H1 (cell line): Measurements from ENCODE around the gene PIP4K2C. TPM values are rescaled to one million over a fixed set of nuclear protein-coding genes. Genes with fewer than 3 reads are reported as not detected.
A peak's percentile ranks its signal among the peaks of the same experiment; 100 is the strongest.

Source experiments
- CTCF ChIA-PET: fragments of 300-600 bp; sonication (Branson Sonifier 250); formaldehyde crosslinking; loops from one replicate; lab custom pipeline; 2021; ENCODE audit not compliant: partially characterized antibody; lab: Charles Lee
- POLR2A ChIA-PET: fragments of 300-600 bp; sonication (Branson Sonifier 250); formaldehyde crosslinking; loops from one replicate; lab custom pipeline; 2021; ENCODE audit warnings: inconsistent platforms; ENCODE audit not compliant: partially characterized antibody; lab: Charles Lee
- DNase-seq, 2 experiments: peaks; one replicate each; pipeline versions ENCODE4 v3.0.0 to v3.0.0-alpha.2; 2010 to 2022; ENCODE audit warnings: low spot score in 2 of 2, low read depth in 1 of 2, mixed read lengths in 1 of 2
- FAIRE-seq: peaks from 2 replicates; lab custom pipeline; 2011; peaks lifted over from hg19 to GRCh38; lab: Jason Lieb, UNC
- H2AFZ ChIP-seq: 2 replicates; pipeline ENCODE4 v1.8.1; 2012; ENCODE audit warnings: low read length, inconsistent platforms
- H2AK5ac ChIP-seq: 2 replicates; pipeline ENCODE4 v1.6.1; 2013; ENCODE audit warnings: low read depth, low read length
- H2BK120ac ChIP-seq: replicated peaks from 2 replicates; pipeline ENCODE3; 2013; ENCODE audit warnings: low read depth, low read length, inconsistent platforms
- H2BK12ac ChIP-seq: 2 replicates; pipeline ENCODE4 v1.6.1; 2013; ENCODE audit warnings: low read depth, low read length
- H2BK15ac ChIP-seq: 2 replicates; pipeline ENCODE4 v1.6.1; 2013; ENCODE audit warnings: low read length
- H2BK20ac ChIP-seq: 2 replicates; pipeline ENCODE4 v1.6.1; 2013; ENCODE audit warnings: low read length
- H2BK5ac ChIP-seq: 2 replicates; pipeline ENCODE4 v1.6.1; 2013; ENCODE audit warnings: low read depth, low read length
- H3K14ac ChIP-seq: 2 replicates; pipeline ENCODE4 v1.6.1; 2013; ENCODE audit warnings: inconsistent platforms; ENCODE audit not compliant: insufficient read length
- H3K18ac ChIP-seq: 2 replicates; pipeline ENCODE4 v1.6.1; 2013; ENCODE audit warnings: low read length; ENCODE audit errors: extremely low read depth
- H3K23ac ChIP-seq: 2 replicates; pipeline ENCODE4 v1.6.1; 2013; ENCODE audit warnings: inconsistent platforms; ENCODE audit not compliant: insufficient read length
- H3K23me2 ChIP-seq: 2 replicates; pipeline ENCODE4 v1.6.1; 2013; ENCODE audit warnings: low read depth, low read length
- H3K27ac ChIP-seq: 2 replicates; pipeline ENCODE4 v1.6.1; 2011; ENCODE audit warnings: low read depth, low read length, inconsistent platforms
- H3K27me3 ChIP-seq, 4 experiments: replicated peaks in 1 of 4; 1 replicate in 1 of 4; 2 replicates in 3 of 4; pipeline versions ENCODE4 v1.6.1 to v1.8.1; 2011 to 2013; ENCODE audit warnings: low read length in 3 of 4, mild to moderate bottlenecking in 3 of 4, inconsistent platforms in 2 of 4, mixed read lengths in 2 of 4, moderate library complexity in 1 of 4; ENCODE audit not compliant: control insufficient read depth in 3 of 4, insufficient read depth in 3 of 4; ENCODE audit errors: extremely low read depth in 1 of 4
- H3K36me3 ChIP-seq, 4 experiments: 2 replicates each; pipeline versions ENCODE4 v1.6.1 to v1.8.1; 2011 to 2013; ENCODE audit warnings: mild to moderate bottlenecking in 4 of 4, low read length in 3 of 4, moderate library complexity in 2 of 4, control low read depth in 1 of 4, inconsistent platforms in 1 of 4; ENCODE audit not compliant: insufficient read depth in 4 of 4, control insufficient read depth in 2 of 4
- H3K4ac ChIP-seq: replicated peaks from 2 replicates; pipeline ENCODE3; 2013; ENCODE audit warnings: low read length, low read depth, mixed read lengths, inconsistent platforms; ENCODE audit not compliant: insufficient read length
- H3K4me1 ChIP-seq, 4 experiments: replicated peaks in 1 of 4; 1 replicate in 1 of 4; 2 replicates in 3 of 4; pipeline versions ENCODE4 v1.6.1 to v1.8.1; 2011 to 2013; ENCODE audit warnings: low read length in 3 of 4, inconsistent platforms in 2 of 4, mixed read lengths in 1 of 4; ENCODE audit not compliant: insufficient read depth in 4 of 4, control insufficient read depth in 3 of 4
- H3K4me2 ChIP-seq, 2 experiments: 2 replicates each; pipeline versions ENCODE4 v1.6.1 to v1.8.1; 2011 to 2013; ENCODE audit warnings: low read depth in 2 of 2, low read length in 2 of 2, control low read depth in 1 of 2, inconsistent platforms in 1 of 2, mild to moderate bottlenecking in 1 of 2; ENCODE audit not compliant: insufficient read depth in 1 of 2
- H3K4me3 ChIP-seq, 4 experiments: fragments of 200-600, 300-600 bp in 1 of 4; sonication (generic), shearing (Covaris generic), sonication (Bioruptor Twin) in 1 of 4; 2 replicates each; pipeline versions ENCODE4 v1.5.1 to v1.8.1; 2011 to 2016; ENCODE audit warnings: low read length in 4 of 4, low read depth in 3 of 4, control low read depth in 2 of 4, inconsistent platforms in 2 of 4, mild to moderate bottlenecking in 2 of 4, mixed read lengths in 1 of 4, moderate library complexity in 1 of 4; ENCODE audit not compliant: insufficient read depth in 2 of 4; ENCODE audit errors: extremely low read depth in 1 of 4
- H3K56ac ChIP-seq: replicated peaks from 2 replicates; pipeline ENCODE3; 2013; ENCODE audit warnings: low read depth, mild to moderate bottlenecking, mixed read lengths, low read length, inconsistent platforms; ENCODE audit not compliant: insufficient read length
- H3K79me1 ChIP-seq: 2 replicates; pipeline ENCODE4 v1.6.1; 2013; ENCODE audit warnings: low read depth, low read length, control low read depth
- H3K79me2 ChIP-seq, 2 experiments: 2 replicates each; pipeline versions ENCODE4 v1.6.1 to v1.8.1; 2012 to 2013; ENCODE audit warnings: low read length in 2 of 2, mild to moderate bottlenecking in 2 of 2, inconsistent platforms in 1 of 2; ENCODE audit not compliant: insufficient read depth in 2 of 2, control insufficient read depth in 1 of 2
- H3K9ac ChIP-seq, 4 experiments: replicated peaks in 1 of 4; 1 replicate in 1 of 4; 2 replicates in 3 of 4; pipeline versions ENCODE4 v1.6.1 to v1.8.1; 2011 to 2013; ENCODE audit warnings: low read depth in 3 of 4, low read length in 3 of 4, control low read depth in 2 of 4, mild to moderate bottlenecking in 2 of 4, moderate library complexity in 2 of 4, inconsistent platforms in 1 of 4; ENCODE audit errors: extremely low read depth in 1 of 4
- H3K9me3 ChIP-seq, 2 experiments: 2 replicates each; pipeline versions ENCODE4 v1.6.1 to v1.8.1; 2012 to 2013; ENCODE audit warnings: mild to moderate bottlenecking in 2 of 2, moderate library complexity in 2 of 2, control low read depth in 1 of 2, inconsistent platforms in 1 of 2, low read depth in 1 of 2, low read length in 1 of 2, mixed read lengths in 1 of 2; ENCODE audit not compliant: insufficient read depth in 2 of 2
- H4K20me1 ChIP-seq, 2 experiments: replicated peaks in 1 of 2; 2 replicates each; pipeline versions ENCODE3 to v1.8.1; 2011 to 2013; ENCODE audit warnings: inconsistent platforms in 2 of 2, low read length in 2 of 2, mild to moderate bottlenecking in 1 of 2; ENCODE audit not compliant: insufficient read depth in 2 of 2, control insufficient read depth in 1 of 2
- H4K5ac ChIP-seq: 2 replicates; pipeline ENCODE4 v1.6.1; 2013; ENCODE audit warnings: low read length, low read depth, mixed read lengths, inconsistent platforms; ENCODE audit not compliant: insufficient read length
- H4K8ac ChIP-seq: 2 replicates; pipeline ENCODE4 v1.8.0; 2013; ENCODE audit warnings: mild to moderate bottlenecking, moderate library complexity, low read length, inconsistent platforms; ENCODE audit not compliant: insufficient read depth; ENCODE audit errors: extremely low read depth
- H4K91ac ChIP-seq: replicated peaks from 2 replicates; pipeline ENCODE3; 2013; ENCODE audit warnings: low read length, mixed read lengths, inconsistent platforms; ENCODE audit not compliant: insufficient read length
- ATF2 ChIP-seq: IDR thresholded peaks from 2 replicates; pipeline ENCODE4 v1.6.1; 2012; ENCODE audit warnings: low read length, inconsistent platforms
- EZH2 ChIP-seq: fragments of 200-600 bp; sonication (generic); IDR thresholded peaks from 2 replicates; pipeline ENCODE4 v1.7.1; 2012; ENCODE audit warnings: low read depth, mild to moderate bottlenecking, moderate library complexity, low read length, inconsistent platforms; ENCODE audit not compliant: severe bottlenecking
- HDAC6 ChIP-seq: IDR thresholded peaks from one replicate; pipeline ENCODE4 v1.7.1; 2012; ENCODE audit warnings: low read depth, mild to moderate bottlenecking, inconsistent platforms, low read length, moderate library complexity
- RNF2 ChIP-seq: fragments of 200-900, 300-1000 bp; sonication (generic); IDR thresholded peaks from 2 replicates; pipeline ENCODE4 v1.7.1; 2016; ENCODE audit warnings: borderline replicate concordance, low read depth, mild to moderate bottlenecking, antibody characterized with exemption, low read length; ENCODE audit not compliant: poor library complexity, severe bottlenecking; ENCODE audit errors: missing control alignments
- WGBS, 2 experiments: shearing (Covaris generic) in 1 of 2; methylation state at CpG; one replicate each; pipeline versions ENCODE4 v1.1.6 to v1.1.7; 2013 to 2015; ENCODE audit warnings: low lambda C conversion rate in 2 of 2, mixed read lengths in 2 of 2, inconsistent platforms in 1 of 2, low coverage in 1 of 2, missing lambda C conversion rate in 1 of 2; ENCODE audit not compliant: insufficient replicate concordance in 2 of 2, insufficient coverage in 1 of 2, insufficient read length in 1 of 2; ENCODE audit errors: extremely low coverage in 1 of 2, missing lambda C conversion rate in 1 of 2; 5-methylcytosine and 5-hydroxymethylcytosine counted together
- polyA plus RNA-seq, 7 experiments: library from polyadenylated mRNA; depleted of rRNA in 3 of 7; stranded (reverse) in 5 of 7; unstranded in 2 of 7; fragments of >200 nt in 5 of 7; fragments of 200-250 nt in 2 of 7; gene quantifications; 1 replicate in 5 of 7; 2 replicates in 1 of 7; 4 replicates in 1 of 7; pipeline versions ENCODE4 v1.2.1 to v1.2.3, GENCODE V29; 2011 to 2013; ENCODE audit warnings: missing spikeins in 2 of 7, mixed read lengths in 2 of 7
- total RNA-seq: library from RNA; stranded (reverse); fragmentation: NEBNext Ultra II Directional; extraction: Animal tissue kit (Norgen Biotek cat#: 25700); gene quantifications from 2 replicates; pipeline ENCODE4 v1.2.1, GENCODE V29; 2021

The PIP4K2C gene
- total and polyA plus RNA-seq, 2 of the 8 experiments (the other 6 are each of a cell fraction or from before 2014, with no cell fraction given), result 25.0 to 27.1 TPM

- DNase-seq (no peak), FAIRE-seq (no peak)
- H3K79me1 ChIP-seq, result 0 out of 2 replicates have a peak, but pooled peaks cover 2% of the 10 kb centered on the region
- H4K20me1 ChIP-seq, result peaks cover 0 to 31% of the 10 kb centered on the region in 2 experiments
- H4K91ac ChIP-seq, result no peak overlapping the region
- peaks cover 7% of the 10 kb centered on the region; the same call in 1 of the 2 replicates for H3K23me2 ChIP-seq
- no peaks in the 10 kb centered on the region; a peak in 1 of 4 replicates for H3K9me3 ChIP-seq
- peak overlapping the region; percentile 75; the same call in 1 of the 2 replicates for H2BK12ac ChIP-seq
- no peak overlapping the region for H4K5ac ChIP-seq
- H3K27ac ChIP-seq, result no peak overlapping the region
- H3K56ac ChIP-seq, result no peak overlapping the region
- no peaks in the 10 kb centered on the region for H3K79me2 ChIP-seq
- H3K4me3 ChIP-seq, result no peak overlapping the region
- H3K14ac ChIP-seq, result no peak overlapping the region
- H3K4me1 ChIP-seq, result peaks cover 0 to 23% (median 15%) of the 10 kb centered on the region in 4 experiments; a peak in 6 of 7 replicates
- no peak overlapping the region for H3K18ac ChIP-seq
- H4K8ac ChIP-seq, result no peak overlapping the region
- no peak for TF ChIP-seq HDAC6
- TF ChIP-seq ATF2, result no peak
- TF ChIP-seq EZH2, result no peak
- peak; percentile 10 for TF ChIP-seq RNF2
- ChIA-PET CTCF (interaction anchor here (0.6 to 10.7 kb wide), 24 partner anchors 9 to 309 kb away, joined by 3 to 201 read pairs (median 4); partner anchors contain the start of genes ARHGEF25, B4GALNT1, OS9 and PIP4K2C), POLR2A (interaction anchor here (0.9 to 1.5 kb wide), 4 partner anchors 11 to 150 kb away, joined by 3 read pairs; partner anchors contain the start of genes ARHGEF25, EEF1AKMT3, METTL1 and PIP4K2C)
- H3K23ac ChIP-seq, result no peak overlapping the region
- peak overlapping the region; percentile 54 to 78; a peak in 2 of 4 replicates for H3K4me2 ChIP-seq
- no peak overlapping the region for H2BK5ac ChIP-seq
- H3K27me3 ChIP-seq, result peaks cover 93 to 100% (median 99%) of the 10 kb centered on the region in 4 experiments
- no peak overlapping the region for H2BK15ac ChIP-seq
- H3K36me3 ChIP-seq, result no peaks in the 10 kb centered on the region; a peak in 1 of 8 replicates
- H2BK120ac ChIP-seq, result no peak overlapping the region
- 83% methylated on average over 9 of the region's 9 CpGs; no CpG with 5 or more reads in 1 of the 2 experiments for WGBS, 2 experiments
- no peak overlapping the region for H2AFZ ChIP-seq
- no peak overlapping the region for H3K9ac ChIP-seq
- peak overlapping the region; percentile 5 for H3K4ac ChIP-seq
- H2BK20ac ChIP-seq, result no peak overlapping the region
- 0 out of 2 replicates have a peak overlapping the region, but pooled peaks have one; percentile 14 for H2AK5ac ChIP-seq
Observed at GRCh38 chr12:57622293-57623245, 31.6 kb downstream of the PIP4K2C start.
